ENCODE data around the gene CROCC. TPM values are rescaled to one million over a fixed set of nuclear protein-coding genes. Genes with fewer than 3 reads are reported as not detected.

Gene CROCC
- total and polyA plus RNA-seq, 9 of the 15 experiments (the other 6 are each of a cell fraction or from before 2014, with no cell fraction given), result 0.17 to 15.4 (median 7.6) TPM

- TF ChIP-seq ZNF609 (CRISPR knock-in tag; IDR thresholded peaks at IDR 0.05; ENCODE audit: borderline replicate concordance) (no peak), SMARCA4 (IDR thresholded peaks at IDR 0.05) (no peak), PPARD (CRISPR knock-in tag; IDR thresholded peaks at IDR 0.05) (no peak), ILF3 (IDR thresholded peaks at IDR 0.05; ENCODE audit: borderline replicate concordance) (no peak), SP1 (CRISPR knock-in tag; IDR thresholded peaks at IDR 0.05) (peak; percentile 57), ZNF395 (CRISPR knock-in tag; IDR thresholded peaks at IDR 0.05) (peak; percentile 92), ZNF436 (CRISPR knock-in tag; IDR thresholded peaks at IDR 0.05) (no peak), PRPF4 (IDR thresholded peaks at IDR 0.05; ENCODE audit: insufficient read depth, low read depth, low read length, poor library complexity, severe bottlenecking) (no peak), RNF2 (IDR thresholded peaks at IDR 0.05) (no peak), MCM3 (IDR thresholded peaks at IDR 0.05) (no peak), DIDO1 (tag; IDR thresholded peaks at IDR 0.05; ENCODE audit: low read depth) (no peak), CHD2 (IDR thresholded peaks at IDR 0.05; ENCODE audit: low read depth, low read length) (no peak), TFAM (CRISPR knock-in tag; conservative IDR thresholded peaks at IDR 0.05) (no peak), ZNF766 (CRISPR knock-in tag; conservative IDR thresholded peaks at IDR 0.05) (peak; percentile 92), KDM5B (IDR thresholded peaks at IDR 0.05; ENCODE audit: insufficient replicate concordance, low read depth, low read length) (peak; percentile 34), RNF219 (CRISPR knock-in tag; IDR thresholded peaks at IDR 0.05) (no peak), ZNF23 (CRISPR knock-in tag; IDR thresholded peaks at IDR 0.05) (no peak), TFE3 (CRISPR knock-in tag; IDR thresholded peaks at IDR 0.05) (no peak)
Measured at GRCh38 chr1:16913833-16914662, 7.7 kb upstream of the CROCC start (continued).
